Measurements from ENCODE around the gene KANK2. TPM values are rescaled to one million over a fixed set of nuclear protein-coding genes. Genes with fewer than 3 reads are reported as not detected.
"Not testable (repeated sequence)": the region's sequence is repeated elsewhere in the genome, so short reads cannot be mapped to it uniquely, and the experiment has no call there.

The KANK2 gene
- total RNA-seq, 1 donor from 2014 or later = 387 TPM

- peak; percentile 86 for TF ChIP-seq CTCF (IDR thresholded peaks at IDR 0.05)
- H3K4me1 Mint-ChIP-seq (ENCODE audit: unreplicated experiment) = peaks cover 10% of the 10 kb centered on the region
- no peaks in the 10 kb centered on the region for H3K27me3 Mint-ChIP-seq (ENCODE audit: unreplicated experiment)
- DNase-seq (ENCODE audit: extremely low spot score, unreplicated experiment) = peak; percentile 91
- no peaks in the 10 kb centered on the region for H3K9me3 Mint-ChIP-seq (ENCODE audit: unreplicated experiment)
- H3K4me3 Mint-ChIP-seq (ENCODE audit: unreplicated experiment) = no peak overlapping the region
- peak overlapping the region; percentile 44 for H3K27ac Mint-ChIP-seq (ENCODE audit: unreplicated experiment)
- H3K36me3 Mint-ChIP-seq (ENCODE audit: unreplicated experiment) = peaks cover 37% of the 10 kb centered on the region
Measured at GRCh38 chr19:11125994-11126685, 71.2 kb downstream of the KANK2 start.

GRCh38 chr19:11124157-11124556 is 73.2 kb downstream of the KANK2 start:
- H3K36me3 Mint-ChIP-seq (ENCODE audit: unreplicated experiment) = peaks cover 35% of the 10 kb centered on the region
- not testable (repeated sequence) for H3K4me3 Mint-ChIP-seq (ENCODE audit: unreplicated experiment); H3K27ac Mint-ChIP-seq (ENCODE audit: unreplicated experiment); DNase-seq (ENCODE audit: extremely low spot score, unreplicated experiment); H3K27me3 Mint-ChIP-seq (ENCODE audit: unreplicated experiment); H3K9me3 Mint-ChIP-seq (ENCODE audit: unreplicated experiment); H3K4me1 Mint-ChIP-seq (ENCODE audit: unreplicated experiment)

- H3K4me1 Mint-ChIP-seq (ENCODE audit: unreplicated experiment) = peaks cover 6% of the 10 kb centered on the region
- DNase-seq (ENCODE audit: extremely low spot score, unreplicated experiment) = no peak
- H3K27ac Mint-ChIP-seq (ENCODE audit: unreplicated experiment) = peak overlapping the region; percentile 31
- peaks cover 40% of the 10 kb centered on the region for H3K36me3 Mint-ChIP-seq (ENCODE audit: unreplicated experiment)
- TF ChIP-seq CTCF (IDR thresholded peaks at IDR 0.05) = no peak
- H3K4me3 Mint-ChIP-seq (ENCODE audit: unreplicated experiment) = no peak overlapping the region
- H3K27me3 Mint-ChIP-seq (ENCODE audit: unreplicated experiment) = no peaks in the 10 kb centered on the region
- no peaks in the 10 kb centered on the region for H3K9me3 Mint-ChIP-seq (ENCODE audit: unreplicated experiment)
Measured at GRCh38 chr19:11123114-11123513, 74.2 kb downstream of the KANK2 start.

GRCh38 chr19:11121963-11122362 is 75.4 kb downstream of the KANK2 start:
- not testable (repeated sequence) for H3K4me1 Mint-ChIP-seq (ENCODE audit: unreplicated experiment); DNase-seq (ENCODE audit: extremely low spot score, unreplicated experiment); H3K9me3 Mint-ChIP-seq (ENCODE audit: unreplicated experiment); H3K27ac Mint-ChIP-seq (ENCODE audit: unreplicated experiment); H3K27me3 Mint-ChIP-seq (ENCODE audit: unreplicated experiment); H3K4me3 Mint-ChIP-seq (ENCODE audit: unreplicated experiment)
- H3K36me3 Mint-ChIP-seq (ENCODE audit: unreplicated experiment) = peaks cover 36% of the 10 kb centered on the region

- Mint-ChIP-seq H3K4me1 (ENCODE audit: unreplicated experiment) (peaks cover 2% of the 10 kb centered on the region), H3K4me3 (ENCODE audit: unreplicated experiment) (no peak overlapping the region), H3K9me3 (ENCODE audit: unreplicated experiment) (no peaks in the 10 kb centered on the region), H3K27ac (ENCODE audit: unreplicated experiment) (peak overlapping the region; percentile 4), H3K27me3 (ENCODE audit: unreplicated experiment) (no peaks in the 10 kb centered on the region), H3K36me3 (ENCODE audit: unreplicated experiment) (peaks cover 56% of the 10 kb centered on the region)
- no peak for DNase-seq (ENCODE audit: extremely low spot score, unreplicated experiment)
- TF ChIP-seq CTCF (IDR thresholded peaks at IDR 0.05) = no peak
Measured at GRCh38 chr19:11116507-11116906, 80.8 kb downstream of the KANK2 start.

- H3K4me3 Mint-ChIP-seq (ENCODE audit: unreplicated experiment) = no peak overlapping the region
- DNase-seq (ENCODE audit: extremely low spot score, unreplicated experiment) = no peak
- peaks cover 59% of the 10 kb centered on the region for H3K36me3 Mint-ChIP-seq (ENCODE audit: unreplicated experiment)
- H3K4me1 Mint-ChIP-seq (ENCODE audit: unreplicated experiment) = peaks cover under 1% of the 10 kb centered on the region
- H3K9me3 Mint-ChIP-seq (ENCODE audit: unreplicated experiment) = no peaks in the 10 kb centered on the region
- H3K27ac Mint-ChIP-seq (ENCODE audit: unreplicated experiment) = peak overlapping the region; percentile 4
- no peak for TF ChIP-seq CTCF (IDR thresholded peaks at IDR 0.05)
- no peaks in the 10 kb centered on the region for H3K27me3 Mint-ChIP-seq (ENCODE audit: unreplicated experiment)
Measured at GRCh38 chr19:11115895-11116446, 81.4 kb downstream of the KANK2 start.
